Hepatocyte (in vitro differentiated cells): ENCODE measurements around the gene TSEN2. TPM values are rescaled to one million over a fixed set of nuclear protein-coding genes. Genes with fewer than 3 reads are reported as not detected.

ENCODE experiments used
- DNase-seq: peaks from one replicate; pipeline ENCODE4 v3.0.0-alpha.2; 2016; ENCODE audit warnings: low spot score
- H2AFZ ChIP-seq: fragments of 200-600 bp; sonication (generic); 2 replicates; pipeline ENCODE4 v1.6.0; 2016; ENCODE audit warnings: antibody characterized with exemption, mild to moderate bottlenecking
- H3K27ac ChIP-seq: fragments of 200-600 bp; sonication (generic); 2 replicates; pipeline ENCODE4 v1.5.1; 2016; ENCODE audit warnings: mild to moderate bottlenecking
- H3K27me3 ChIP-seq: fragments of 200-600 bp; sonication (generic); 2 replicates; pipeline ENCODE4 v1.6.1; 2016
- H3K36me3 ChIP-seq: fragments of 200-600 bp; sonication (generic); replicated peaks from 2 replicates; pipeline ENCODE4 v1.5.1; 2016; ENCODE audit warnings: low read depth; ENCODE audit not compliant: insufficient read depth
- H3K4me1 ChIP-seq: fragments of 200-600 bp; sonication (generic); 2 replicates; pipeline ENCODE4 v1.5.1; 2016; ENCODE audit warnings: mild to moderate bottlenecking, moderate library complexity; ENCODE audit not compliant: insufficient read depth
- H3K4me2 ChIP-seq: fragments of 200-600 bp; sonication (generic); 2 replicates; pipeline ENCODE4 v1.6.0; 2016
- H3K4me3 ChIP-seq: fragments of 200-600 bp; sonication (generic); 2 replicates; pipeline ENCODE4 v1.5.1; 2016; ENCODE audit warnings: mild to moderate bottlenecking
- H3K79me2 ChIP-seq: fragments of 200-600 bp; sonication (generic); 2 replicates; pipeline ENCODE4 v1.6.0; 2017; ENCODE audit warnings: mild to moderate bottlenecking
- H3K9me2 ChIP-seq: fragments of 200-600 bp; sonication (generic); replicated peaks from 2 replicates; pipeline ENCODE4 v1.6.0; 2017; ENCODE audit warnings: mild to moderate bottlenecking; ENCODE audit not compliant: insufficient read depth
- H3K9me3 ChIP-seq: fragments of 200-600 bp; sonication (generic); 2 replicates; pipeline ENCODE4 v1.5.1; 2016; ENCODE audit warnings: low read depth, mild to moderate bottlenecking
- H4K20me1 ChIP-seq: fragments of 200-600 bp; sonication (generic); 2 replicates; pipeline ENCODE4 v1.6.0; 2016; ENCODE audit warnings: mild to moderate bottlenecking; ENCODE audit not compliant: insufficient read depth, poor library complexity, severe bottlenecking
- EZH2 ChIP-seq: fragments of 200-600 bp; sonication (generic); IDR thresholded peaks from 2 replicates; pipeline ENCODE4 v1.6.1; 2016; ENCODE audit warnings: antibody characterized with exemption, mild to moderate bottlenecking, borderline replicate concordance
- EZH2phosphoT487 ChIP-seq: fragments of 200-600 bp; sonication (generic); IDR thresholded peaks from one replicate; pipeline ENCODE4 v1.6.1; 2018; ENCODE audit warnings: antibody characterized with exemption, mild to moderate bottlenecking, low read depth, moderate library complexity; ENCODE audit not compliant: unreplicated experiment, severe bottlenecking
- WGBS: methylation state at CpG from one replicate; pipeline ENCODE4 v1.1.6; 2016; ENCODE audit warnings: low lambda C conversion rate; ENCODE audit errors: missing lambda C conversion rate; 5-methylcytosine and 5-hydroxymethylcytosine counted together
- polyA plus RNA-seq: library from polyadenylated mRNA; unstranded; fragments of >200 nt; fragmentation: Nextera tagmentation; extraction: Ambion mirVana; gene quantifications from 2 replicates; pipeline ENCODE4 v1.2.1, GENCODE V29; 2016
- total RNA-seq: library from RNA; depleted of rRNA; stranded (reverse); fragments of >200 nt; gene quantifications from 2 replicates; pipeline ENCODE4 v1.2.3, GENCODE V29; 2014
- TF ChIP-seq, protein P1 (sequence below): fragments of 200-600 bp; sonication (generic); IDR thresholded peaks from 2 replicates; pipeline ENCODE4 v1.5.1; 2016; ENCODE audit warnings: antibody characterized with exemption, mild to moderate bottlenecking; ENCODE audit not compliant: poor library complexity

TSEN2 gene
- total and polyA plus RNA-seq, 2 experiments from 2014 or later: 9.6 to 17.8 TPM

DNA sequence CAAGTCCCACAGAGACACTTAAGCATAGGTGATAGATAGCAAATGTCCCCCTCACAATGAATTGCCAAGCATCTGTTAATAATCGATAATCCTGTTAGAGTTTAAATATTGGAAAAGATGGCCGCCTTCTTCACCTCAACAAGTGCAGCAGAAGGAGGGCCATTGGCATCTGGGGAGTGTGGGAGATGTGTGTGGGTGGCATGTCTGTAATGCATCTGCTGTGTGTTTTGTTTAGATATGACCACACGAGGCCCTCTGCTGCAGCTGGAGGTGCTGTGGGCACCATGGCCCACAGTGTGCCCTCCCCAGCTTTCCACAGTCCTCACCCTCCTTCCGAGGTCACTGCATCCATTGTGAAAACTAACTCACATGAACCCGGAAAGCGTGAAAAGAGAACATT lies 85.6 kb downstream of the TSEN2 start:
- Histone ChIP-seq H3K4me2 (no peak overlapping the region), H2AFZ (no peak overlapping the region), H3K27me3 (no peaks in the 10 kb centered on the region), H3K79me2 (peaks cover 52% of the 10 kb centered on the region), H3K9me2 (no peaks in the 10 kb centered on the region), H3K27ac (no peak overlapping the region), H4K20me1 (peaks cover 22% of the 10 kb centered on the region), H3K9me3 (no peaks in the 10 kb centered on the region), H3K4me1 (no peaks in the 10 kb centered on the region), H3K4me3 (no peak overlapping the region), H3K36me3 (no peaks in the 10 kb centered on the region)
- no peak for DNase-seq
- WGBS: 96% methylated on average over 6 of the region's 6 CpGs
- TF ChIP-seq, protein P1, sequence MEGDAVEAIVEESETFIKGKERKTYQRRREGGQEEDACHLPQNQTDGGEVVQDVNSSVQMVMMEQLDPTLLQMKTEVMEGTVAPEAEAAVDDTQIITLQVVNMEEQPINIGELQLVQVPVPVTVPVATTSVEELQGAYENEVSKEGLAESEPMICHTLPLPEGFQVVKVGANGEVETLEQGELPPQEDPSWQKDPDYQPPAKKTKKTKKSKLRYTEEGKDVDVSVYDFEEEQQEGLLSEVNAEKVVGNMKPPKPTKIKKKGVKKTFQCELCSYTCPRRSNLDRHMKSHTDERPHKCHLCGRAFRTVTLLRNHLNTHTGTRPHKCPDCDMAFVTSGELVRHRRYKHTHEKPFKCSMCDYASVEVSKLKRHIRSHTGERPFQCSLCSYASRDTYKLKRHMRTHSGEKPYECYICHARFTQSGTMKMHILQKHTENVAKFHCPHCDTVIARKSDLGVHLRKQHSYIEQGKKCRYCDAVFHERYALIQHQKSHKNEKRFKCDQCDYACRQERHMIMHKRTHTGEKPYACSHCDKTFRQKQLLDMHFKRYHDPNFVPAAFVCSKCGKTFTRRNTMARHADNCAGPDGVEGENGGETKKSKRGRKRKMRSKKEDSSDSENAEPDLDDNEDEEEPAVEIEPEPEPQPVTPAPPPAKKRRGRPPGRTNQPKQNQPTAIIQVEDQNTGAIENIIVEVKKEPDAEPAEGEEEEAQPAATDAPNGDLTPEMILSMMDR: no peak
- TF ChIP-seq EZH2 (no peak), EZH2phosphoT487 (no peak)

DNA sequence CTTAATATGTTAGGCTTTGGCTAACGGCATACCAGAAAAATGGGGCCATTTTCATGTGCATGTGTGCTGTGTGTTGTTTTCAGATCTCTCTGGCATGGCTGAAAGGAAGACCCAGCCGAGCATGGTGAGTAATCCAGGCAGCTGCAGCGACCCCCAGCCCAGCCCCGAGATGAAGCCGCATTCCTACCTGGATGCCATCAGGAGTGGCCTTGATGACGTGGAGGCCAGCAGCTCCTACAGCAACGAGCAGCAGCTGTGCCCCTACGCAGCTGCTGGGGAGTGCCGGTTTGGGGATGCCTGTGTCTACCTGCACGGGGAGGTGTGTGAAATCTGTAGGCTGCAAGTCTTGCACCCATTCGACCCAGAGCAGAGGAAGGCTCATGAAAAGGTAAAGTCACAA lies 87.7 kb downstream of the TSEN2 start:
- Histone ChIP-seq H3K27ac (no peak overlapping the region), H3K36me3 (no peaks in the 10 kb centered on the region), H3K27me3 (no peaks in the 10 kb centered on the region), H4K20me1 (peaks cover 15% of the 10 kb centered on the region), H3K9me3 (no peaks in the 10 kb centered on the region), H2AFZ (no peak overlapping the region), H3K4me1 (no peaks in the 10 kb centered on the region), H3K4me3 (no peak overlapping the region), H3K9me2 (no peaks in the 10 kb centered on the region), H3K4me2 (no peak overlapping the region), H3K79me2 (peaks cover 31% of the 10 kb centered on the region)
- 95% methylated on average over 11 of the region's 11 CpGs for WGBS
- no peak for DNase-seq
- TF ChIP-seq EZH2 (no peak), EZH2phosphoT487 (no peak)
- TF ChIP-seq, protein P1: no peak

DNA sequence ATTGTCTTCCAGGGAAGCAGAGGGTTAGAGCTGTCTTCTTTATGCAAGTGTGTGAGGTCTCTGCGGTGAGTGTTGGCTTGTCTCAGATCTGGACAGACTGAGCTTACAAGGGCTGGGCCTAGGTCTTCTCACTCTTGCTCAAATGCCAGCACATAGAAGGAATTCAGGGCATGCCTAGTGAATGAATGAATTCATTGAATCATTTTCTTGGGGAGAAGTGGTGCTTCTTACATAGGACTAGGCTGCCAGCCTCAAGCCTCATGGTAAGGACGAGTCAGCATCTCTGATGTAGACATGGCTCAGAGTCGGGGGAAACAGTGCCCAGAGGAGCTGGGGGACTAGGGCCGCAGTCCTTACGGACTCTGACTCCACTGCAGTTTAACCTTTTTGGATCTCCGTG lies 89.9 kb downstream of the TSEN2 start:
- no peak overlapping the region for H3K4me2 ChIP-seq
- DNase-seq: no peak
- TF ChIP-seq EZH2phosphoT487 (no peak), EZH2 (no peak)
- TF ChIP-seq, protein P1: no peak
- H3K4me3 ChIP-seq: no peak overlapping the region
- H3K9me2 ChIP-seq: no peaks in the 10 kb centered on the region
- 99% methylated on average over 6 of the region's 6 CpGs for WGBS
- no peaks in the 10 kb centered on the region for H4K20me1 ChIP-seq
- H3K79me2 ChIP-seq: peaks cover 11% of the 10 kb centered on the region
- H3K4me1 ChIP-seq: no peaks in the 10 kb centered on the region
- H3K27me3 ChIP-seq: no peaks in the 10 kb centered on the region
- no peaks in the 10 kb centered on the region for H3K9me3 ChIP-seq
- H3K27ac ChIP-seq: no peak overlapping the region
- no peak overlapping the region for H2AFZ ChIP-seq
- H3K36me3 ChIP-seq: no peaks in the 10 kb centered on the region

- no peak overlapping the region for H3K4me3 ChIP-seq
- H3K9me2 ChIP-seq: no peaks in the 10 kb centered on the region
- H3K36me3 ChIP-seq: no peaks in the 10 kb centered on the region
- TF ChIP-seq EZH2phosphoT487 (no peak), EZH2 (no peak)
- TF ChIP-seq, protein P1: no peak
- no peaks in the 10 kb centered on the region for H4K20me1 ChIP-seq
- H3K27me3 ChIP-seq: no peaks in the 10 kb centered on the region
- DNase-seq: no peak
- H3K4me2 ChIP-seq: no peak overlapping the region
- H3K27ac ChIP-seq: no peak overlapping the region
- no peaks in the 10 kb centered on the region for H3K9me3 ChIP-seq
- H3K4me1 ChIP-seq: peaks cover 2% of the 10 kb centered on the region
- peaks cover 6% of the 10 kb centered on the region for H3K79me2 ChIP-seq
- no peak overlapping the region for H2AFZ ChIP-seq
- WGBS: 94% methylated on average over 7 of the region's 7 CpGs
Measured at GRCh38 chr3:12574661-12575060, 90.4 kb downstream of the TSEN2 start.
